ENCODE measurements around the gene DKK3. TPM values are rescaled to one million over a fixed set of nuclear protein-coding genes. Genes with fewer than 3 reads are reported as not detected.

Gene DKK3
- polyA plus RNA-seq, 1 experiment: 1,276 TPM

- Histone ChIP-seq H3K4me3 (ENCODE audit: low read depth, low read length) (no peak overlapping the region), H3K27me3 (ENCODE audit: control insufficient read depth, insufficient read depth, low read length) (no peaks in the 10 kb centered on the region), H3K36me3 (ENCODE audit: control insufficient read depth, insufficient read depth, low read length) (peaks cover 29% of the 10 kb centered on the region)
- DNase-seq (ENCODE audit: low read depth): no peak
- no peak for TF ChIP-seq CTCF (IDR thresholded peaks at IDR 0.05; ENCODE audit: insufficient read depth, low read depth, low read length)
- ChIA-PET CTCF (interaction anchor here (1.1 to 1.2 kb wide), 2 partner anchors 33 to 176 kb away, joined by 3 to 4 read pairs; no protein-coding TSS in a partner anchor), POLR2A (no interaction called here)
Measured at GRCh38 chr11:11963842-11964773, 44.3 kb downstream of the DKK3 start.

- TF ChIP-seq CTCF (IDR thresholded peaks at IDR 0.05; ENCODE audit: insufficient read depth, low read depth, low read length): no peak
- CTCF ChIA-PET: no interaction called here
- Histone ChIP-seq H3K27me3 (ENCODE audit: control insufficient read depth, insufficient read depth, low read length) (no peaks in the 10 kb centered on the region), H3K36me3 (ENCODE audit: control insufficient read depth, insufficient read depth, low read length) (peaks cover 29% of the 10 kb centered on the region), H3K4me3 (ENCODE audit: low read depth, low read length) (no peak overlapping the region)
- POLR2A ChIA-PET: no interaction called here
- DNase-seq (ENCODE audit: low read depth): no peak
Measured at GRCh38 chr11:11963067-11963466, 45.4 kb downstream of the DKK3 start.

GRCh38 chr11:11961399-11962028 is 46.9 kb downstream of the DKK3 start:
- TF ChIP-seq CTCF (IDR thresholded peaks at IDR 0.05; ENCODE audit: insufficient read depth, low read depth, low read length): no peak
- Histone ChIP-seq H3K4me3 (ENCODE audit: low read depth, low read length) (no peak overlapping the region), H3K36me3 (ENCODE audit: control insufficient read depth, insufficient read depth, low read length) (peaks cover 25% of the 10 kb centered on the region), H3K27me3 (ENCODE audit: control insufficient read depth, insufficient read depth, low read length) (no peaks in the 10 kb centered on the region)
- ChIA-PET CTCF (interaction anchor here (0.6 to 1.0 kb wide), 3 partner anchors 10 to 1051 kb away, joined by 3 read pairs; no protein-coding TSS in a partner anchor), POLR2A (no interaction called here)
- DNase-seq (ENCODE audit: low read depth): no peak

GRCh38 chr11:11960687-11961086 is 47.7 kb downstream of the DKK3 start:
- ChIA-PET CTCF (interaction anchor here (0.9 to 1.0 kb wide), 2 partner anchors 9 to 17 kb away, joined by 3 read pairs; no protein-coding TSS in a partner anchor), POLR2A (no interaction called here)
- TF ChIP-seq CTCF (IDR thresholded peaks at IDR 0.05; ENCODE audit: insufficient read depth, low read depth, low read length): no peak
- Histone ChIP-seq H3K27me3 (ENCODE audit: control insufficient read depth, insufficient read depth, low read length) (no peaks in the 10 kb centered on the region), H3K36me3 (ENCODE audit: control insufficient read depth, insufficient read depth, low read length) (peaks cover 18% of the 10 kb centered on the region), H3K4me3 (ENCODE audit: low read depth, low read length) (no peak overlapping the region)
- no peak for DNase-seq (ENCODE audit: low read depth)

- no peak for DNase-seq (ENCODE audit: low read depth)
- TF ChIP-seq CTCF (IDR thresholded peaks at IDR 0.05; ENCODE audit: insufficient read depth, low read depth, low read length): no peak
- Histone ChIP-seq H3K36me3 (ENCODE audit: control insufficient read depth, insufficient read depth, low read length) (peaks cover 11% of the 10 kb centered on the region), H3K27me3 (ENCODE audit: control insufficient read depth, insufficient read depth, low read length) (no peaks in the 10 kb centered on the region), H3K4me3 (ENCODE audit: low read depth, low read length) (no peak overlapping the region)
- ChIA-PET POLR2A (no interaction called here), CTCF (interaction anchor here (0.9 to 1.3 kb wide), 5 partner anchors 12 to 322 kb away, joined by 3 to 4 read pairs (median 3); no protein-coding TSS in a partner anchor)
Measured at GRCh38 chr11:11959601-11960000, 48.8 kb downstream of the DKK3 start.

Data from BJ (cell line).